Panc1 (cell line): ENCODE measurements around the gene PTPRZ1. TPM values are rescaled to one million over a fixed set of nuclear protein-coding genes. Genes with fewer than 3 reads are reported as not detected.

Experiments used
- ATAC-seq: fragments of 200-7000 bp; cut with Tn5 transposase; 2 replicates; pipeline ENCODE4 v1.9.1; 2020; ENCODE audit warnings: mild to moderate bottlenecking, moderate library complexity
- BruUV-seq: library from RNA; stranded (reverse); fragments of 400-500 nt; replicated peaks from 2 replicates; lab custom pipeline; 2021; lab: Mats Ljungman, UMichigan
- CTCF ChIA-PET: fragments of 300-600 bp; sonication (Branson Sonifier 250); formaldehyde crosslinking; loops from one replicate; lab custom pipeline; 2022; ENCODE audit warnings: antibody characterized with exemption; lab: Charles Lee
- POLR2A ChIA-PET: fragments of 300-600 bp; sonication (Branson Sonifier 250); formaldehyde crosslinking; loops from one replicate; lab custom pipeline; 2022; ENCODE audit warnings: antibody characterized with exemption; lab: Charles Lee
- DNase-seq: peaks from one replicate; pipeline ENCODE4 v3.0.0-alpha.2; 2010; ENCODE audit warnings: low read depth, low spot score
- H3K27ac ChIP-seq: 2 replicates; pipeline ENCODE4 v1.5.1; 2011; ENCODE audit warnings: mild to moderate bottlenecking, low read length, inconsistent platforms
- H3K27me3 ChIP-seq: fragments of 200-500 bp; sonication (Bioruptor generic); 2 replicates; pipeline ENCODE4 v1.6.0; 2014; ENCODE audit warnings: low read length, inconsistent platforms; ENCODE audit not compliant: control insufficient read depth, insufficient read depth
- H3K36me3 ChIP-seq: fragments of 200-500 bp; sonication (Bioruptor generic); 2 replicates; pipeline ENCODE4 v1.5.1; 2014; ENCODE audit warnings: inconsistent platforms, mild to moderate bottlenecking, low read length, moderate library complexity; ENCODE audit not compliant: control insufficient read depth, insufficient read depth
- H3K4me1 ChIP-seq: 2 replicates; pipeline ENCODE4 v1.5.1; 2011; ENCODE audit warnings: inconsistent platforms, mild to moderate bottlenecking, low read length, moderate library complexity; ENCODE audit not compliant: control insufficient read depth, insufficient read depth
- H3K4me3 ChIP-seq, 2 experiments: 2 replicates each; pipeline ENCODE4 v1.5.1; 2011 to 2012; ENCODE audit warnings: low read depth in 2 of 2, low read length in 2 of 2, mild to moderate bottlenecking in 2 of 2, inconsistent platforms in 1 of 2, moderate library complexity in 1 of 2
- H3K9me3 ChIP-seq: fragments of 200-500 bp; sonication (Bioruptor generic); 2 replicates; pipeline ENCODE4 v1.5.1; 2014; ENCODE audit warnings: low read depth, mild to moderate bottlenecking, inconsistent platforms, low read length, moderate library complexity; ENCODE audit not compliant: control insufficient read depth, insufficient read depth
- CTCF ChIP-seq: fragments of 450-650 bp; IDR thresholded peaks from 2 replicates; pipeline ENCODE4 v1.5.1; 2017; ENCODE audit warnings: mild to moderate bottlenecking
- POLR2AphosphoS5 ChIP-seq: IDR thresholded peaks from 2 replicates; pipeline ENCODE4 v1.6.1; 2012; ENCODE audit warnings: mild to moderate bottlenecking, low read depth, low read length, moderate library complexity
- SIN3A ChIP-seq: IDR thresholded peaks from 2 replicates; pipeline ENCODE4 v1.6.1; 2012; ENCODE audit warnings: low read depth, mild to moderate bottlenecking, low read length, moderate library complexity, borderline replicate concordance; ENCODE audit not compliant: insufficient read depth
- TCF7L2 ChIP-seq: IDR thresholded peaks from 2 replicates; pipeline ENCODE4 v1.6.1; 2011; ENCODE audit warnings: mild to moderate bottlenecking, low read depth, low read length, inconsistent platforms
- in situ Hi-C: cut with HindIII; loops from 2 replicates; pipeline ENCODE4 v1.10.0; 2016; ENCODE audit warnings: low sequenced_read_pairs, low pct_unique_long_range_greater_than_20kb
- intact Hi-C: fragments of 100-400 bp; cut with micrococcal nuclease; formaldehyde crosslinking; loops from one replicate; pipeline ENCODE4 v1.10.0; 2022; ENCODE audit not compliant: unreplicated experiment
- total RNA-seq: library from RNA; stranded (reverse); gene quantifications from one replicate; pipeline ENCODE4 v1.2.1, GENCODE V29; 2021; ENCODE audit not compliant: unreplicated experiment
- TF ChIP-seq, protein P1 (sequence below), 2 experiments: IDR thresholded peaks; 2 replicates each; pipeline ENCODE4 v1.6.1; 2011 to 2012; ENCODE audit warnings: low read depth in 2 of 2, control low read depth in 1 of 2, low read length in 1 of 2, mild to moderate bottlenecking in 1 of 2, moderate library complexity in 1 of 2; ENCODE audit not compliant: insufficient read depth in 1 of 2

PTPRZ1 gene
- total RNA-seq, 1 experiment from 2014 or later, result 0.05 TPM

DNA sequence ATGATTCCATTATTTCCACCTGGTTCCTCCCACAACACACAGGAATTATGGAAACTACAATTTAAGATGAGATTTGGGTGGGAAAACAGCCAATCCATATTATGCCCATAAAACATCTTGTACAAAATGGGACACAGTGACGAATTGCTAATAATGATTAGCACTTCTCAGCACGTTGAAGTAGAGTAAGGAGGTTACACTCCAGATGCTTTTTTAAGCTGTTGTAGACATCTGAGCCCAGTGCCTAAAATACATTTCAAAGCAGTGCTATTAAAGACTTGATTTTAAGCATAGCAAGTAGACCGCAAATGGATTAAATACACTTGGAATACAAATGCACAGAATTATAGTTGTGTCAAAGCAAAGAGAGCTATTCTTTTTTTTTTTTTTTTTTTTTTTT lies 165.2 kb downstream of the PTPRZ1 start:
- in situ Hi-C loops (no loop called here), intact Hi-C loops (no loop called here)
- no peak for DNase-seq
- ATAC-seq, result no peak
- Histone ChIP-seq H3K4me1 (no peaks in the 10 kb centered on the region), H3K27me3 (no peaks in the 10 kb centered on the region), H3K4me3 (no peak overlapping the region), H3K9me3 (no peaks in the 10 kb centered on the region), H3K27ac (no peak overlapping the region), H3K36me3 (no peaks in the 10 kb centered on the region)
- TF ChIP-seq, protein P1, sequence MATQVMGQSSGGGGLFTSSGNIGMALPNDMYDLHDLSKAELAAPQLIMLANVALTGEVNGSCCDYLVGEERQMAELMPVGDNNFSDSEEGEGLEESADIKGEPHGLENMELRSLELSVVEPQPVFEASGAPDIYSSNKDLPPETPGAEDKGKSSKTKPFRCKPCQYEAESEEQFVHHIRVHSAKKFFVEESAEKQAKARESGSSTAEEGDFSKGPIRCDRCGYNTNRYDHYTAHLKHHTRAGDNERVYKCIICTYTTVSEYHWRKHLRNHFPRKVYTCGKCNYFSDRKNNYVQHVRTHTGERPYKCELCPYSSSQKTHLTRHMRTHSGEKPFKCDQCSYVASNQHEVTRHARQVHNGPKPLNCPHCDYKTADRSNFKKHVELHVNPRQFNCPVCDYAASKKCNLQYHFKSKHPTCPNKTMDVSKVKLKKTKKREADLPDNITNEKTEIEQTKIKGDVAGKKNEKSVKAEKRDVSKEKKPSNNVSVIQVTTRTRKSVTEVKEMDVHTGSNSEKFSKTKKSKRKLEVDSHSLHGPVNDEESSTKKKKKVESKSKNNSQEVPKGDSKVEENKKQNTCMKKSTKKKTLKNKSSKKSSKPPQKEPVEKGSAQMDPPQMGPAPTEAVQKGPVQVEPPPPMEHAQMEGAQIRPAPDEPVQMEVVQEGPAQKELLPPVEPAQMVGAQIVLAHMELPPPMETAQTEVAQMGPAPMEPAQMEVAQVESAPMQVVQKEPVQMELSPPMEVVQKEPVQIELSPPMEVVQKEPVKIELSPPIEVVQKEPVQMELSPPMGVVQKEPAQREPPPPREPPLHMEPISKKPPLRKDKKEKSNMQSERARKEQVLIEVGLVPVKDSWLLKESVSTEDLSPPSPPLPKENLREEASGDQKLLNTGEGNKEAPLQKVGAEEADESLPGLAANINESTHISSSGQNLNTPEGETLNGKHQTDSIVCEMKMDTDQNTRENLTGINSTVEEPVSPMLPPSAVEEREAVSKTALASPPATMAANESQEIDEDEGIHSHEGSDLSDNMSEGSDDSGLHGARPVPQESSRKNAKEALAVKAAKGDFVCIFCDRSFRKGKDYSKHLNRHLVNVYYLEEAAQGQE (IDR thresholded peaks at IDR 0.05; ENCODE audit: insufficient read depth in 1 of 2, low read depth in 2 of 2, low read length in 1 of 2), result no peak
- no peak for TF ChIP-seq SIN3A
- no peak for TF ChIP-seq CTCF
- no peak for TF ChIP-seq POLR2AphosphoS5
- no peak for TF ChIP-seq TCF7L2
- ChIA-PET CTCF (no interaction called here), POLR2A (no interaction called here)
- BruUV-seq, result no TSS peak

DNA sequence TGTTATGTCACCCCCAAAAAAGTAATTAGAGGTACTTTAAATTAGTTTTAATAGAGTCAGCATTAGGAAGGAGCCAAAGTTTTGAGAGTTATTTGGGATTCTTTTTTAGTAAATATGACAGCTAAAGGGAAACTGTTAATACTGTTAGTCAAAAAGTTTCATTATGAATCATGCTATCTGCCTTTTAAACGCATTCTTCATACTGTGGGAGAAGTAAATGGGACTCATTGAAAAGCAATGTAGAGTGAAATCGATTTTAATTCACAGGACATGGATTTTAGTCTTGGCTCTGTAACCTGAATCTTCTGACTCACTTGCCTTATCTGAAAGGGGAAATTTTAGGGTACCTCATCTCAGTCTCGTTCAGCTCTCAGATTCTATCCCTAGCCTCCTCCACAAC lies 165.9 kb downstream of the PTPRZ1 start:
- Histone ChIP-seq H3K4me1 (no peaks in the 10 kb centered on the region), H3K27ac (no peak overlapping the region), H3K9me3 (no peaks in the 10 kb centered on the region), H3K4me3 (no peak overlapping the region), H3K36me3 (no peaks in the 10 kb centered on the region), H3K27me3 (no peaks in the 10 kb centered on the region)
- TF ChIP-seq POLR2AphosphoS5 (no peak), CTCF (no peak)
- TF ChIP-seq, protein P1 (IDR thresholded peaks at IDR 0.05; ENCODE audit: insufficient read depth in 1 of 2, low read depth in 2 of 2, low read length in 1 of 2), result no peak
- BruUV-seq, result no TSS peak
- intact Hi-C loops, result no loop called here
- ChIA-PET CTCF (no interaction called here), POLR2A (no interaction called here)
- DNase-seq (no peak), ATAC-seq (no peak)
- in situ Hi-C loops, result no loop called here
